Heart left ventricle (tissue), 16 donors: Measurements from ENCODE around the gene ATP2A1. TPM values are rescaled to one million over a fixed set of nuclear protein-coding genes. Genes with fewer than 3 reads are reported as not detected.
"Not testable (repeated sequence)": the region's sequence is repeated elsewhere in the genome, so short reads cannot be mapped to it uniquely, and the experiment has no call there.

Experiments used
- ATAC-seq, 4 donors: fragments of 200-7000 bp; cut with Tn5 transposase; one replicate each; pipeline ENCODE4 v1.9.1; 2020 to 2022; ENCODE audit warnings: moderate library complexity in 4 of 4, mild to moderate bottlenecking in 3 of 4, moderate number of reproducible peaks in 1 of 4
- DNase-seq, 5 donors: peaks; one replicate each; pipeline ENCODE4 v3.0.0-alpha.2; 2020
- H3K27ac ChIP-seq, 12 donors: fragments of 200-600 bp; sonication (generic) in 4 of 12; one replicate each; pipeline versions ENCODE4 v1.5.0 to v1.8.0; 2016 to 2022; ENCODE audit warnings: mild to moderate bottlenecking in 2 of 12
- H3K27me3 ChIP-seq, 9 donors: fragments of 200-600 bp; sonication (generic) in 2 of 9; one replicate each; pipeline versions ENCODE4 v1.5.1 to v1.8.0; 2016 to 2022; ENCODE audit warnings: mild to moderate bottlenecking in 3 of 9
- H3K36me3 ChIP-seq, 9 donors: fragments of 200-600 bp; sonication (generic) in 2 of 9; one replicate each; pipeline versions ENCODE4 v1.5.0 to v1.8.0; 2018 to 2022; ENCODE audit warnings: mild to moderate bottlenecking in 2 of 9
- H3K4me1 ChIP-seq, 12 donors: fragments of 200-600 bp; sonication (generic) in 4 of 12; one replicate each; pipeline versions ENCODE4 v1.5.0 to v1.8.0; 2016 to 2022; ENCODE audit warnings: mild to moderate bottlenecking in 3 of 12
- H3K4me3 ChIP-seq, 12 donors: fragments of 200-600 bp; sonication (generic) in 4 of 12; one replicate each; pipeline versions ENCODE4 v1.5.0 to v1.8.0; 2017 to 2022; ENCODE audit warnings: mild to moderate bottlenecking in 9 of 12, moderate library complexity in 4 of 12
- H3K9me3 ChIP-seq, 12 donors: fragments of 200-600 bp; sonication (generic) in 4 of 12; one replicate each; pipeline versions ENCODE4 v1.5.0 to v1.8.0; 2016 to 2022; ENCODE audit warnings: mild to moderate bottlenecking in 1 of 12
- CTCF ChIP-seq, 12 donors: fragments of 200-600 bp; sonication (generic) in 4 of 12; IDR thresholded peaks; one replicate each; pipeline versions ENCODE4 v1.5.0 to v1.8.0; 2018 to 2022; ENCODE audit warnings: antibody characterized with exemption in 12 of 12, mild to moderate bottlenecking in 5 of 12
- POLR2A ChIP-seq, 2 donors: fragments of 450-650 bp; IDR thresholded peaks; one replicate each; pipeline ENCODE4 v1.6.1; 2017; ENCODE audit warnings: antibody characterized with exemption in 2 of 2, mild to moderate bottlenecking in 2 of 2, moderate library complexity in 2 of 2
- WGBS, 4 donors: extraction: QIAGEN DNeasy Blood & Tissue Kit in 2 of 4; methylation state at CpG; one replicate each; pipeline versions ENCODE4 v1.1.5 to v1.1.7; 2013 to 2018; 5-methylcytosine and 5-hydroxymethylcytosine counted together
- intact Hi-C, 10 donors: fragments of 100-400 bp; cut with DNase I; formaldehyde crosslinking; loops; one replicate each; pipeline versions ENCODE4 v1.11.1 to v1.14.2; 2022
- polyA plus RNA-seq, 2 donors: library from polyadenylated mRNA; stranded (reverse); fragments of 200-250 nt; gene quantifications; one replicate each; pipeline ENCODE4 v1.2.3, GENCODE V29; 2013
- total RNA-seq, 9 donors: library from RNA; depleted of rRNA in 2 of 9; stranded (reverse); fragments of >200 nt in 2 of 9; fragmentation: NEBNext Ultra II Directional in 3 of 9; extraction: Animal tissue kit (Norgen Biotek cat#: 25700) in 3 of 9; gene quantifications; one replicate each; pipeline versions ENCODE4 v1.1.0 to v1.2.4, GENCODE V29; 2016 to 2023
- donor health status: ischemic (EF 13 %, LVEDD 7.1; RV severe dilation, severe dysfunction).
- donor health status: healthy with polysubstance abuse.
- donor health status: DM: no; HTN: yes; CAD: no.
- donor health status: DM: no; HTN: no; CAD: no.
- donor health status: ischemic (EF 25% LVEDD 6.9; RV normal size, moderate dysfunction).
- donor health status: ischemic (EF 25% LVEDD 5.7; RV mildly dilated, moderate dysfunction).
- donor health status: healthy.
- donor health status: DM: yes; HTN: yes; CAD: no.
- donor health status: ischemic (EF 35%, LVEDD 5.7; RV mildly dilated, moderate dysfunction).
- donor health status: nonischemic (EF 11% LVEDD 7.7; RV severe dilation, severe dysfunction).
- donor health status: DM: yes; HTN: yes; CAD: no.
- donor health status: PGD.
- donor health status: ischemic (EF 29% LVEDD 5.4; RV normal size, mild dysfunction).
- donor health status: nonischemic (EF 23%, LVEDD 6.1; RV moderate dilation, normal function).

Gene ATP2A1
- total and polyA plus RNA-seq, 11 donors = 0.06 to 0.63 (median 0.39) TPM; not detected in 4

- ATAC-seq (no peak), DNase-seq (no peak)
- TF ChIP-seq CTCF (IDR thresholded peaks at IDR 0.05) = no peak
- TF ChIP-seq POLR2A (IDR thresholded peaks at IDR 0.05) = no peak
- Histone ChIP-seq H3K4me3 (no peak overlapping the region), H3K36me3 (no peaks in the 10 kb centered on the region), H3K27me3 (peaks cover 0 to 10% (median 0%) of the 10 kb centered on the region in 9 donors), H3K4me1 (peaks cover 4 to 15% (median 11%) of the 10 kb centered on the region in 12 donors), H3K27ac (no peak overlapping the region), H3K9me3 (no peaks in the 10 kb centered on the region)
- intact Hi-C loops = loop anchor here in 2 of 10 donors (5.0 kb wide), 2 partner anchors 38 to 58 kb away; no protein-coding TSS in a partner anchor
- 87 to 95% (median 93%) methylated on average over 6 of the region's 6 CpGs for WGBS, 4 donors
Measured at GRCh38 chr16:28884045-28884444, 5.8 kb downstream of the ATP2A1 start.

GRCh38 chr16:28886945-28887344 is 8.7 kb downstream of the ATP2A1 start:
- ATAC-seq (no peak), DNase-seq (no peak)
- Histone ChIP-seq H3K27me3 (peaks cover 0 to 10% (median 0%) of the 10 kb centered on the region in 9 donors), H3K36me3 (no peaks in the 10 kb centered on the region), H3K4me1 (no peaks in the 10 kb centered on the region), H3K9me3 (no peaks in the 10 kb centered on the region), H3K4me3 (no peak overlapping the region), H3K27ac (no peak overlapping the region)
- TF ChIP-seq POLR2A (IDR thresholded peaks at IDR 0.05) (no peak), CTCF (IDR thresholded peaks at IDR 0.05) (no peak)
- 46 to 57% (median 50%) methylated on average over 10 of the region's 10 CpGs for WGBS, 4 donors
- intact Hi-C loops = loop anchor here in 1 of 10 donors (5.0 kb wide), 1 partner anchor 50 kb away; no protein-coding TSS in a partner anchor

- H3K27ac ChIP-seq, H3K9me3 ChIP-seq, intact Hi-C loops, ATAC-seq, H3K4me3 ChIP-seq, H3K4me1 ChIP-seq, H3K36me3 ChIP-seq, H3K27me3 ChIP-seq, DNase-seq: not testable (repeated sequence)
- WGBS, 4 donors = 89 to 98% (median 96%) methylated on average over 5 of the region's 5 CpGs
Measured at GRCh38 chr16:28890355-28890754, 12.1 kb downstream of the ATP2A1 start.

GRCh38 chr16:28891964-28892890 is 13.9 kb downstream of the ATP2A1 start:
- intact Hi-C loops = no loop called here
- ATAC-seq (no peak), DNase-seq (no peak)
- no peaks in the 10 kb centered on the region for H3K9me3 ChIP-seq
- no peaks in the 10 kb centered on the region for H3K27me3 ChIP-seq
- H3K27ac ChIP-seq = no peak overlapping the region
- no peak overlapping the region for H3K4me3 ChIP-seq
- H3K36me3 ChIP-seq = no peaks in the 10 kb centered on the region
- WGBS, 4 donors = 74 to 79% (median 78%) methylated on average over 14 of the region's 14 CpGs
- no peaks in the 10 kb centered on the region for H3K4me1 ChIP-seq
- TF ChIP-seq POLR2A (IDR thresholded peaks at IDR 0.05) (no peak), CTCF (IDR thresholded peaks at IDR 0.05) (no peak)
